ENCODE data around the gene LEFTY1. TPM values are rescaled to one million over a fixed set of nuclear protein-coding genes. Genes with fewer than 3 reads are reported as not detected.
"Not testable (repeated sequence)": the region's sequence is repeated elsewhere in the genome, so short reads cannot be mapped to it uniquely, and the experiment has no call there.

Gene LEFTY1
- total and polyA plus RNA-seq, 2 donors (not counting 1 experiment from before 2014, with no cell fraction given), result not detected

DNA sequence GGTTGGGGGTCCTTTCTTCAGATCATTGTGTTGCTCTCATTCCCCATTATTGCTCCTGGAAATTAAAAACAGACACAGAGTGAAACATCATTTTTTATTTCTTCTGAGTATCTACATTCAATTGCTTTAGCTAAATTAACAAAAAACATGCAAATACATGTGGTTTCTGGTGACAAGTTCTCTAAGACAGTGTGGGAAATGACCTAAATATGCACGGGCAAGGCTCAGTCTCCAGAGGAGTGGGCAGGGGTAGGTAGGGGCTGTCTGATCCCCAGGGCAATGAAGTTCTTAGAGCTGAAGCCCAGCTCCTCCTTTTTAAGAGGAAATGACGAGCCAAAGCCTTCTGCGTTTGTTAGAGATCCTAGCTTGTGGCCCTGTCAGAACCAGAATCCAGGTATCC is 47.6 kb upstream of the LEFTY1 start:
- H3K27me3 ChIP-seq (ENCODE audit: control insufficient read depth, insufficient read depth, low read length), result no peaks in the 10 kb centered on the region
- H4K20me1 ChIP-seq (ENCODE audit: control insufficient read depth, extremely low read depth, insufficient read depth, low read length), result no peaks in the 10 kb centered on the region
- no peaks in the 10 kb centered on the region for H3K4me1 ChIP-seq (ENCODE audit: control insufficient read depth, extremely low read depth, insufficient read depth, low read length)
- H3K36me3 ChIP-seq (ENCODE audit: control insufficient read depth, insufficient read depth, low read length), result no peaks in the 10 kb centered on the region
- no peak overlapping the region for H3K9ac ChIP-seq (ENCODE audit: insufficient read depth, low read length)
- no peak overlapping the region for H3K4me2 ChIP-seq (ENCODE audit: extremely low read depth, insufficient read depth, low read length)
- no peaks in the 10 kb centered on the region for H3K79me2 ChIP-seq (ENCODE audit: control insufficient read depth, insufficient read depth, low read length)
- H3K9me3 ChIP-seq (ENCODE audit: control insufficient read depth, insufficient read depth, low read depth, low read length), result no peaks in the 10 kb centered on the region
- no peak overlapping the region for H2AFZ ChIP-seq (ENCODE audit: low read length)
- no peak for DNase-seq (ENCODE audit: low read depth in 2 of 2)
- no peak overlapping the region for H3K4me3 ChIP-seq (replicated peaks in 1 of 4; ENCODE audit: control extremely low read depth in 1 of 4, insufficient read depth in 1 of 4, low read depth in 3 of 4, low read length in 4 of 4)
- no peak overlapping the region for H3K27ac ChIP-seq (ENCODE audit: insufficient read depth, low read length)
- TF ChIP-seq CTCF (conservative IDR thresholded peaks at IDR 0.05 in 1 of 2, IDR thresholded peaks at IDR 0.05 in 1 of 2; ENCODE audit: low read depth in 1 of 2, low read length in 2 of 2) (no peak), EZH2 (IDR thresholded peaks at IDR 0.05; ENCODE audit: low read length, missing control alignments) (no peak)

DNA sequence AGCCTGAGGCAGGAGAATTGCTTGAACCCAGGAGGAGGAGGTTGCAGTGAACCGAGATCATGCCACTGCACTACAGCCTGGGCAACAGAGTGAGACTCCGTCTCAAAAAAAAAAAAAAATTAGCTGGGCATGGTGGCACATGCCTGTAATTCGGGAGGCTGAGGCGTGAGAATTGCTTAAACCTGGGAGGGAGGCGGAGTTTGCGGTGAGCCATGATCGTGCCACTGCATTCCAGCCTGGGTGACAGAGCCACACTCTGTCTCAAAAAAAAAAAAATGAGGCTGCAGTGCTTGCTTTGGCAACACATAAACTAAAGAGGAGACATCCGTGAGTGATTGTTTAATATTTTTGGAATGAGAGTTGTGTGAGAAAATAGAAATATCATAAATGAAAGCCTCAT is 47.1 kb upstream of the LEFTY1 start:
- H3K4me1 ChIP-seq (ENCODE audit: control insufficient read depth, extremely low read depth, insufficient read depth, low read length); H3K27ac ChIP-seq (ENCODE audit: insufficient read depth, low read length); H3K9me3 ChIP-seq (ENCODE audit: control insufficient read depth, insufficient read depth, low read depth, low read length); H3K36me3 ChIP-seq (ENCODE audit: control insufficient read depth, insufficient read depth, low read length); H3K4me2 ChIP-seq (ENCODE audit: extremely low read depth, insufficient read depth, low read length); H3K9ac ChIP-seq (ENCODE audit: insufficient read depth, low read length); H2AFZ ChIP-seq (ENCODE audit: low read length); H3K79me2 ChIP-seq (ENCODE audit: control insufficient read depth, insufficient read depth, low read length); H3K27me3 ChIP-seq (ENCODE audit: control insufficient read depth, insufficient read depth, low read length); H3K4me3 ChIP-seq (replicated peaks in 1 of 4; ENCODE audit: control extremely low read depth in 1 of 4, insufficient read depth in 1 of 4, low read depth in 3 of 4, low read length in 4 of 4); H4K20me1 ChIP-seq (ENCODE audit: control insufficient read depth, extremely low read depth, insufficient read depth, low read length); DNase-seq (ENCODE audit: low read depth in 2 of 2): not testable (repeated sequence)

GRCh38 chr1:225934711-225935110 is 45.8 kb upstream of the LEFTY1 start:
- no peak overlapping the region for H2AFZ ChIP-seq (ENCODE audit: low read length)
- no peak overlapping the region for H3K27ac ChIP-seq (ENCODE audit: insufficient read depth, low read length)
- no peak for DNase-seq (ENCODE audit: low read depth in 2 of 2)
- H3K4me1 ChIP-seq (ENCODE audit: control insufficient read depth, extremely low read depth, insufficient read depth, low read length), result no peaks in the 10 kb centered on the region
- no peaks in the 10 kb centered on the region for H4K20me1 ChIP-seq (ENCODE audit: control insufficient read depth, extremely low read depth, insufficient read depth, low read length)
- H3K4me3 ChIP-seq (replicated peaks in 1 of 4; ENCODE audit: control extremely low read depth in 1 of 4, insufficient read depth in 1 of 4, low read depth in 3 of 4, low read length in 4 of 4), result no peak overlapping the region
- H3K9me3 ChIP-seq (ENCODE audit: control insufficient read depth, insufficient read depth, low read depth, low read length), result no peaks in the 10 kb centered on the region
- H3K36me3 ChIP-seq (ENCODE audit: control insufficient read depth, insufficient read depth, low read length), result no peaks in the 10 kb centered on the region
- no peak for TF ChIP-seq EZH2 (IDR thresholded peaks at IDR 0.05; ENCODE audit: low read length, missing control alignments)
- TF ChIP-seq CTCF (conservative IDR thresholded peaks at IDR 0.05 in 1 of 2, IDR thresholded peaks at IDR 0.05 in 1 of 2; ENCODE audit: low read depth in 1 of 2, low read length in 2 of 2), result no peak
- no peaks in the 10 kb centered on the region for H3K27me3 ChIP-seq (ENCODE audit: control insufficient read depth, insufficient read depth, low read length)
- H3K9ac ChIP-seq (ENCODE audit: insufficient read depth, low read length), result no peak overlapping the region
- no peak overlapping the region for H3K4me2 ChIP-seq (ENCODE audit: extremely low read depth, insufficient read depth, low read length)
- no peaks in the 10 kb centered on the region for H3K79me2 ChIP-seq (ENCODE audit: control insufficient read depth, insufficient read depth, low read length)
